Suprapubic skin (tissue), 4 donors: Measurements from ENCODE around the gene OR1A1.

ENCODE experiments used
- POLR2A ChIP-seq, 2 donors: fragments of 450-650 bp; IDR thresholded peaks; one replicate each; pipeline ENCODE4 v1.6.1; 2017; ENCODE audit warnings: antibody characterized with exemption in 2 of 2, mild to moderate bottlenecking in 2 of 2, moderate library complexity in 2 of 2
- POLR2AphosphoS5 ChIP-seq, 3 donors: sonication (generic); formaldehyde crosslinking; IDR thresholded peaks; one replicate each; pipeline ENCODE4 v1.6.1; 2017; ENCODE audit warnings: antibody characterized with exemption in 3 of 3
- TF ChIP-seq, protein P1 (sequence below), 2 donors: fragments of 200-600 bp in 1 of 2; fragments of 450-650 bp in 1 of 2; sonication (generic) in 1 of 2; IDR thresholded peaks; one replicate each; pipeline ENCODE4 v1.5.1; 2016 to 2019; ENCODE audit warnings: antibody characterized with exemption in 2 of 2, mild to moderate bottlenecking in 1 of 2, moderate library complexity in 1 of 2

DNA sequence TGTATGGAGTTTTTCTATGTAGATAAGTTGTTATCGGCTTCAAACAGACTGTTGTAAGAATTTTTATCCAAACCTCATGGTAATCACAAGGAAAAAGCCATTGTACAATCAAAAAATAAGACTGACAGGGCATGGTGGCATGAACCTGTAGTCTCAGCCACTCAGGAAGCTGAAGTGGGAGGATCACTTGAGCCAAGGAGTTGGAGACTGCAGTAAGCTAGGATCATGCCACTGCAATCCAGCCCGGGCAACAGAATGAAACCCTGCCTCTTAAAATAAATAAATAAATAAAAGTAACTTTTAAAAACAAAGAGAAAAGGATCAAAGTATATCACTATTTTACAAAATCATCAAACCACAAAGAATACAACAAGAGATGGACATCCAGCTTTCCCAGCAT lies 14.4 kb downstream of the OR1A1 start:
- TF ChIP-seq, protein P1, sequence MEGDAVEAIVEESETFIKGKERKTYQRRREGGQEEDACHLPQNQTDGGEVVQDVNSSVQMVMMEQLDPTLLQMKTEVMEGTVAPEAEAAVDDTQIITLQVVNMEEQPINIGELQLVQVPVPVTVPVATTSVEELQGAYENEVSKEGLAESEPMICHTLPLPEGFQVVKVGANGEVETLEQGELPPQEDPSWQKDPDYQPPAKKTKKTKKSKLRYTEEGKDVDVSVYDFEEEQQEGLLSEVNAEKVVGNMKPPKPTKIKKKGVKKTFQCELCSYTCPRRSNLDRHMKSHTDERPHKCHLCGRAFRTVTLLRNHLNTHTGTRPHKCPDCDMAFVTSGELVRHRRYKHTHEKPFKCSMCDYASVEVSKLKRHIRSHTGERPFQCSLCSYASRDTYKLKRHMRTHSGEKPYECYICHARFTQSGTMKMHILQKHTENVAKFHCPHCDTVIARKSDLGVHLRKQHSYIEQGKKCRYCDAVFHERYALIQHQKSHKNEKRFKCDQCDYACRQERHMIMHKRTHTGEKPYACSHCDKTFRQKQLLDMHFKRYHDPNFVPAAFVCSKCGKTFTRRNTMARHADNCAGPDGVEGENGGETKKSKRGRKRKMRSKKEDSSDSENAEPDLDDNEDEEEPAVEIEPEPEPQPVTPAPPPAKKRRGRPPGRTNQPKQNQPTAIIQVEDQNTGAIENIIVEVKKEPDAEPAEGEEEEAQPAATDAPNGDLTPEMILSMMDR (IDR thresholded peaks at IDR 0.05), result no peak
- no peak for TF ChIP-seq POLR2A (IDR thresholded peaks at IDR 0.05)
- no peak for TF ChIP-seq POLR2AphosphoS5 (IDR thresholded peaks at IDR 0.05)
